ENCODE measurements around the gene C2CD4B.

- TF ChIP-seq POLR2A (IDR thresholded peaks at IDR 0.05), result no peak
- no peak for TF ChIP-seq CTCF (IDR thresholded peaks at IDR 0.05)
Observed at GRCh38 chr15:62147149-62147548, 17.9 kb downstream of the C2CD4B start.

Data from Peyer's patch (tissue), 4 donors.